ENCODE measurements around the gene SEMA3G. TPM values are rescaled to one million over a fixed set of nuclear protein-coding genes. Genes with fewer than 3 reads are reported as not detected.

The SEMA3G gene
- total RNA-seq, 1 donor from 2014 or later: 27.6 TPM

- H3K27ac ChIP-seq: no peak overlapping the region
- DNase-seq (no peak), ATAC-seq (no peak)
Measured at GRCh38 chr3:52468336-52468735, 23.4 kb upstream of the SEMA3G start.

GRCh38 chr3:52463416-52463815 lies 18.5 kb upstream of the SEMA3G start:
- Histone ChIP-seq H3K4me1 (no peaks in the 10 kb centered on the region), H3K27ac (no peak overlapping the region), H3K9me3 (no peaks in the 10 kb centered on the region), H3K36me3 (peaks cover 31% of the 10 kb centered on the region), H3K27me3 (no peaks in the 10 kb centered on the region), H3K4me3 (no peak overlapping the region)
- TF ChIP-seq CTCF (IDR thresholded peaks at IDR 0.05): no peak
- ATAC-seq: no peak
- intact Hi-C loops (cut with DNase I): no loop called here
- DNase-seq: no peak

More at GRCh38 chr3:52468336-52468735, 23.4 kb upstream of the SEMA3G start:
- Histone ChIP-seq H3K4me1 (peaks cover 20% of the 10 kb centered on the region), H3K9me3 (no peaks in the 10 kb centered on the region), H3K27me3 (no peaks in the 10 kb centered on the region), H3K4me3 (no peak overlapping the region), H3K36me3 (peaks cover 24% of the 10 kb centered on the region)
- TF ChIP-seq CTCF (IDR thresholded peaks at IDR 0.05): no peak
- intact Hi-C loops (cut with DNase I): no loop called here

GRCh38 chr3:52461874-52462273 lies 17.0 kb upstream of the SEMA3G start:
- peaks cover 5% of the 10 kb centered on the region for H3K4me1 ChIP-seq
- TF ChIP-seq CTCF (IDR thresholded peaks at IDR 0.05): no peak
- no peak for DNase-seq
- no peaks in the 10 kb centered on the region for H3K27me3 ChIP-seq
- no peaks in the 10 kb centered on the region for H3K9me3 ChIP-seq
- ATAC-seq: no peak
- intact Hi-C loops (cut with DNase I): no loop called here
- H3K4me3 ChIP-seq: no peak overlapping the region
- peaks cover 41% of the 10 kb centered on the region for H3K36me3 ChIP-seq
- no peak overlapping the region for H3K27ac ChIP-seq

GRCh38 chr3:52458770-52459545 lies 14.1 kb upstream of the SEMA3G start:
- Histone ChIP-seq H3K4me1 (peaks cover 24% of the 10 kb centered on the region), H3K36me3 (peaks cover 35% of the 10 kb centered on the region), H3K4me3 (no peak overlapping the region), H3K27me3 (no peaks in the 10 kb centered on the region), H3K27ac (no peak overlapping the region), H3K9me3 (no peaks in the 10 kb centered on the region)
- TF ChIP-seq CTCF (IDR thresholded peaks at IDR 0.05): no peak
- DNase-seq: no peak
- intact Hi-C loops (cut with DNase I): no loop called here
- no peak for ATAC-seq

GRCh38 chr3:52458031-52458760 lies 13.3 kb upstream of the SEMA3G start:
- DNase-seq (no peak), ATAC-seq (no peak)
- Histone ChIP-seq H3K27ac (no peak overlapping the region), H3K4me1 (peaks cover 24% of the 10 kb centered on the region), H3K9me3 (no peaks in the 10 kb centered on the region), H3K27me3 (no peaks in the 10 kb centered on the region), H3K36me3 (peaks cover 35% of the 10 kb centered on the region), H3K4me3 (no peak overlapping the region)
- no peak for TF ChIP-seq CTCF (IDR thresholded peaks at IDR 0.05)
- intact Hi-C loops (cut with DNase I): no loop called here

All from upper lobe of right lung (tissue), 1 donor.